Neural crest cell (in vitro differentiated cells): Measurements from ENCODE around the gene TFRC. TPM values are rescaled to one million over a fixed set of nuclear protein-coding genes. Genes with fewer than 3 reads are reported as not detected.
"Not testable (repeated sequence)": the region's sequence is repeated elsewhere in the genome, so short reads cannot be mapped to it uniquely, and the experiment has no call there.

Experiments used
- DNase-seq: peaks from one replicate; pipeline ENCODE4 v3.0.0; 2021; ENCODE audit warnings: low read depth, mixed read lengths, low spot score
- H3K27ac Mint-ChIP-seq: one replicate; pipeline ENCODE4 v1.8.0; 2021; ENCODE audit warnings: mild to moderate bottlenecking, mixed read lengths; ENCODE audit not compliant: unreplicated experiment
- H3K27me3 Mint-ChIP-seq: 2 replicates; pipeline ENCODE4 v1.8.0; 2021; ENCODE audit warnings: low read depth, mild to moderate bottlenecking, mixed read lengths
- H3K36me3 Mint-ChIP-seq: 2 replicates; pipeline ENCODE4 v1.8.0; 2021; ENCODE audit warnings: low read depth, mild to moderate bottlenecking, mixed read lengths
- H3K4me1 Mint-ChIP-seq: 2 replicates; pipeline ENCODE4 v1.8.0; 2021; ENCODE audit warnings: mixed read lengths
- H3K4me3 Mint-ChIP-seq: one replicate; pipeline ENCODE4 v1.8.0; 2021; ENCODE audit warnings: mild to moderate bottlenecking, mixed read lengths
- H3K9me3 Mint-ChIP-seq: 2 replicates; pipeline ENCODE4 v1.8.0; 2021; ENCODE audit warnings: mixed read lengths
- total RNA-seq: library from RNA; stranded (reverse); gene quantifications from 2 replicates; pipeline ENCODE4 v1.2.1, GENCODE V29; 2021
- TF ChIP-seq, protein P1 (sequence below): fragments of 200-600 bp; sonication (generic); conservative IDR thresholded peaks from 2 replicates; pipeline ENCODE4 v1.5.0; 2021; ENCODE audit warnings: antibody characterized with exemption, mild to moderate bottlenecking

Gene TFRC
- total RNA-seq, 1 donor from 2014 or later, result 84.4 TPM

DNA sequence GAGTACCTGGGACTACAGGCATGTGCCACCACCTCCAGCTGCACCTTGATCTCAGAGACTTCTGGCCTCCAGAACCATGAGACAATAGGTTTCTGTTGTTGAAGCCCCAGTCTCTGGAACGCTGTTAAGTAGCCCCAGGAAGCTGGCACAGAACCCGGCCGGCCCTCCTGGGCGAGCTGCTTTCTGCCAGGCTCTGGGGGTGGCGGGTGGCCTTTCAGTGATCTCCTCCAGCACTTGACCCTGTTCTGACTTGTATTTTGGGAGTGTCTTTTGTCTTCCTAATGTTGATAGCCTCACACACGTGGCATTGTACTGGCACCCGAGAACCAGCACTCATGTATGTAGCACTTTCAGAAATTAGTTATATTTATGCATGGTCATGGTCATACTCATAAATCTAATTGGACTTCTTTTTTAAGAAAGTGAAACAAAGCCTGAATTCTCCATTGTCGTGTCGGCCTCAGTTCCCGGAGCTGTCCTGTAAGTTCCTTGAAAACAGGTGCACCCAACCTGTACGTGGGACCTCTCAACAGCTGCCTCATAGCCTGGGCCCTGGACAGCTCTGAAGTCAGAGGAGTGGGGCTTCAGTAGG, 74.0 kb downstream of the TFRC start:
- H3K27ac Mint-ChIP-seq, result no peak overlapping the region
- TF ChIP-seq, protein P1, sequence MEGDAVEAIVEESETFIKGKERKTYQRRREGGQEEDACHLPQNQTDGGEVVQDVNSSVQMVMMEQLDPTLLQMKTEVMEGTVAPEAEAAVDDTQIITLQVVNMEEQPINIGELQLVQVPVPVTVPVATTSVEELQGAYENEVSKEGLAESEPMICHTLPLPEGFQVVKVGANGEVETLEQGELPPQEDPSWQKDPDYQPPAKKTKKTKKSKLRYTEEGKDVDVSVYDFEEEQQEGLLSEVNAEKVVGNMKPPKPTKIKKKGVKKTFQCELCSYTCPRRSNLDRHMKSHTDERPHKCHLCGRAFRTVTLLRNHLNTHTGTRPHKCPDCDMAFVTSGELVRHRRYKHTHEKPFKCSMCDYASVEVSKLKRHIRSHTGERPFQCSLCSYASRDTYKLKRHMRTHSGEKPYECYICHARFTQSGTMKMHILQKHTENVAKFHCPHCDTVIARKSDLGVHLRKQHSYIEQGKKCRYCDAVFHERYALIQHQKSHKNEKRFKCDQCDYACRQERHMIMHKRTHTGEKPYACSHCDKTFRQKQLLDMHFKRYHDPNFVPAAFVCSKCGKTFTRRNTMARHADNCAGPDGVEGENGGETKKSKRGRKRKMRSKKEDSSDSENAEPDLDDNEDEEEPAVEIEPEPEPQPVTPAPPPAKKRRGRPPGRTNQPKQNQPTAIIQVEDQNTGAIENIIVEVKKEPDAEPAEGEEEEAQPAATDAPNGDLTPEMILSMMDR, result no peak
- H3K36me3 Mint-ChIP-seq, result peaks cover 4% of the 10 kb centered on the region
- DNase-seq, result no peak
- peaks cover 4% of the 10 kb centered on the region for H3K9me3 Mint-ChIP-seq
- H3K4me3 Mint-ChIP-seq, result no peak overlapping the region
- peaks cover 9% of the 10 kb centered on the region for H3K27me3 Mint-ChIP-seq
- no peaks in the 10 kb centered on the region for H3K4me1 Mint-ChIP-seq

GRCh38 chr3:196005338-196005737, 76.6 kb downstream of the TFRC start:
- not testable (repeated sequence) for H3K27me3 Mint-ChIP-seq, H3K9me3 Mint-ChIP-seq, DNase-seq, H3K27ac Mint-ChIP-seq, H3K36me3 Mint-ChIP-seq, H3K4me1 Mint-ChIP-seq, H3K4me3 Mint-ChIP-seq

DNA sequence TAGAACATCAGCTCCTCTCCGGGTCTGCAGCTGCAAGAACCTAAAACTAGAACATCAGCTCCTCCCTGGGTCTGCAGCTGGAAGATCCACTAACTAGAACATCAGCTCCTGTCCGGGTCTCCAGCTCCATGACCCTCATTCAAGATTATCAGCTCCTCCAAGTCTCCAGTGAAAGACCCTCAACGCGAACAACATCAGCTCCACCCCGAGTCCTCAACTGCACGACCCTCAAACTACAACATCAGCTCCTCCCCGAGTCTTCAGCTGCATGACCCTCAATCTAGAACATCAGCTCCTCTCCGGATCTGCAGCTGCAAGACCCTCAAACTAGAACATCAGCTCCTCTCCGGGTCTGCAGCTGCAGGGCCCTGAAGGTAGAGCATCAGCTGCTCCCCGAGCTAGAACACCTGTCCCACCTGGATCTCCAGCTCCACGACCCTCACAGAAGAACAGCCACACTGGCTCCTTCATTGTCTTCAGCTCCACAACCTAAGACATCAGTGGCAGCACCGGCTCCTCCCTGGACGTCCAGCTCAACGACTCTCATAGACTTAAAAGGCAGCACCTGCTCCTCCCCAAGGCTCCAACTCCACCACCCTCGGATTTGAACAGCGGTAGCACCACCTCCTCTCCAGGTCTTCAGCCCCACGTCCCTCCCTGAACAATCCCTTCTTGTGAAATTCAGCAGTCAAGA, 77.4 kb downstream of the TFRC start:
- H3K4me1 Mint-ChIP-seq, H3K4me3 Mint-ChIP-seq, H3K9me3 Mint-ChIP-seq, H3K27ac Mint-ChIP-seq, H3K27me3 Mint-ChIP-seq, H3K36me3 Mint-ChIP-seq, DNase-seq: not testable (repeated sequence)

DNA sequence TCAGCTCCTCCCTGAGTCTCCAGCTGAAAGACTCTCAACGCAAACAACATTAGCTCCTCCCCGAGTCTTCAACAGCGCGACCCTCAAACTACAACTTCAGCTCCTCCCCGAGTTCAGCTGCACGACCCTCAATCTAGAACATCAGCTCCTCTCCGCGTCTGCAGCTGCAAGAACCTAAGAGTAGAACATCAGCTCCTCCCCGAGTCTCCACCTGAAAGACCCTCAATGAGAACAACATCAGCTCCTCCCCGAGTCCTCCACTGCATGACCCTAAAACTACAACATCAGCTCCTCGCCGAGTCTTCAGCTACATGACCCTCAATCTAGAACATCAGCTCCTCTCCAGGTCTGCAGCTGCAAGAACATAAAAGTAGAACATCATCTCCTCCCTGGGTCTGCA, 78.3 kb downstream of the TFRC start:
- TF ChIP-seq, protein P1, result no peak
- no peak overlapping the region for H3K4me3 Mint-ChIP-seq
- peaks cover 7% of the 10 kb centered on the region for H3K27me3 Mint-ChIP-seq
- no peak for DNase-seq
- H3K9me3 Mint-ChIP-seq, result no peaks in the 10 kb centered on the region
- no peak overlapping the region for H3K27ac Mint-ChIP-seq
- no peaks in the 10 kb centered on the region for H3K36me3 Mint-ChIP-seq
- no peaks in the 10 kb centered on the region for H3K4me1 Mint-ChIP-seq

DNA sequence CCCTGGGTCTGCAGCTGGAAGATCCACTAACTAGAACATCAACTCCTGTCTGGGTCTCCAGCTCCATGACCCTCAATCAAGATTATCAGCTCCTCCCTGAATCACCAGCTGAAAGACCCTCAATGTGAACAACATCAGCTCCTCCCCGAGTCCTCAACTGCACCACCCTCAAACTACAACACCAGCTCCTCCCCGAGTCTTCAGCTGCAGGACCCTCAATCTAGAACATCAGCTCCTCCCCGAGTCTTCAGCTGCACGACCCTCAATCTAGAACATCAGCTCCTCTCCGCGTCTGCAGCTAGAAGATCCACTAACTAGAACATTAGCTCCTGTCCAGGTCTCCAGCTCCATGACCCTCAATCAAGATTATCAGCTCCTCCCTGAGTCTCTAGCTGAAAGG, 79.2 kb downstream of the TFRC start:
- DNase-seq, H3K9me3 Mint-ChIP-seq, H3K4me3 Mint-ChIP-seq, H3K27me3 Mint-ChIP-seq, H3K36me3 Mint-ChIP-seq, H3K27ac Mint-ChIP-seq, H3K4me1 Mint-ChIP-seq: not testable (repeated sequence)

- H3K4me3 Mint-ChIP-seq, H3K4me1 Mint-ChIP-seq, H3K36me3 Mint-ChIP-seq, H3K27ac Mint-ChIP-seq, H3K9me3 Mint-ChIP-seq, DNase-seq: not testable (repeated sequence)
- peaks cover 12% of the 10 kb centered on the region for H3K27me3 Mint-ChIP-seq
These were observed 80.7 kb downstream of the TFRC start for GRCh38 chr3:196001240-196001639.

DNA sequence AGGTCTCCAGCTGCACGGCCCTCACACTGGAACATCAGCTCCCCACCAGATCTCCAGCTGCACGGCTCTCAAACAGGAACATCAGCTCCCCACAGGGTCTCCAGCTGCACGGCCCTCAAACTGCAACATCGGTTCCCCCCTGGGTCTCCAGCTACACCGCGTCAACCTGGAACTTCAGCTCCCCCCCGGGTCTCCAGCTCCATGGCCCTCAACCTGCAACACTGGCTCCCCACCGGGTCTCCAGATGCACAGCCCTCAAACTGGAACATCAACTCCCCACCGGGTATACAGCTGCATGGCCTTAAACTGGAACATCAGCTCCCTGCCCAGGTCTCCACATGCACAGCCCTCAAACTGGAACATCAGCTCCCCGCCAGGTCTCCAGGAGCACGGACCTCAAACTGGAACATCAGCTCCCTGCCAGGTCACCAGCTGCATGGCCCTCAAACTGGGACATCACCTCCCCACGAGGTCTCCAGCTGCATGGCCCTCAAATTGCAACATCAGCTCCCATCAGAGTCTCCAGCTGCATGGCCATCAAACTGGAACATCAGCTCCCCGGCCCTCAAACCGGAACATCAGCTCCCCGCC, 81.4 kb downstream of the TFRC start:
- DNase-seq, H3K36me3 Mint-ChIP-seq, H3K27ac Mint-ChIP-seq, H3K9me3 Mint-ChIP-seq, H3K4me1 Mint-ChIP-seq, H3K4me3 Mint-ChIP-seq: not testable (repeated sequence)
- peaks cover 12% of the 10 kb centered on the region for H3K27me3 Mint-ChIP-seq

- H3K4me3 Mint-ChIP-seq, result no peak overlapping the region
- no peaks in the 10 kb centered on the region for H3K4me1 Mint-ChIP-seq
- DNase-seq, result no peak
- TF ChIP-seq, protein P1, result no peak
- H3K36me3 Mint-ChIP-seq, result no peaks in the 10 kb centered on the region
- H3K9me3 Mint-ChIP-seq, result no peaks in the 10 kb centered on the region
- H3K27me3 Mint-ChIP-seq, result peaks cover 14% of the 10 kb centered on the region
- no peak overlapping the region for H3K27ac Mint-ChIP-seq
These were observed 82.0 kb downstream of the TFRC start for GRCh38 chr3:195999896-196000295.
